ENCODE results near the gene CMTM6.
"Not testable (repeated sequence)": the region's sequence is repeated elsewhere in the genome, so short reads cannot be mapped to it uniquely, and the experiment has no call there.

CMTM6 gene

GRCh38 chr3:32447865-32448400, 54.7 kb downstream of the CMTM6 start:
- DNase-seq (ENCODE audit: low read depth in 3 of 3) = no peak

GRCh38 chr3:32443478-32443877, 59.2 kb downstream of the CMTM6 start:
- no peak for DNase-seq (ENCODE audit: low read depth in 3 of 3)

- DNase-seq (ENCODE audit: low read depth in 3 of 3) = no peak
These were observed 59.9 kb downstream of the CMTM6 start for GRCh38 chr3:32442766-32443165.

GRCh38 chr3:32440611-32441350, 61.9 kb downstream of the CMTM6 start:
- no peak for DNase-seq (ENCODE audit: low read depth in 3 of 3)

- not testable (repeated sequence) for DNase-seq (ENCODE audit: low read depth in 3 of 3)
These were observed 63.2 kb downstream of the CMTM6 start for GRCh38 chr3:32439421-32439820.

GRCh38 chr3:32438596-32439344, 63.9 kb downstream of the CMTM6 start:
- DNase-seq (ENCODE audit: low read depth in 3 of 3) = no peak

- DNase-seq (ENCODE audit: low read depth in 3 of 3) = no peak
These were observed 64.8 kb downstream of the CMTM6 start for GRCh38 chr3:32437896-32438295.

- DNase-seq (ENCODE audit: low read depth in 3 of 3) = no peak
These were observed 65.8 kb downstream of the CMTM6 start for GRCh38 chr3:32436816-32437189.

GRCh38 chr3:32435911-32436815, 66.5 kb downstream of the CMTM6 start:
- DNase-seq (ENCODE audit: low read depth in 3 of 3) = no peak

GRCh38 chr3:32434206-32434605, 68.4 kb downstream of the CMTM6 start:
- DNase-seq (ENCODE audit: low read depth in 3 of 3) = no peak

- no peak for DNase-seq (ENCODE audit: low read depth in 3 of 3)
These were observed 69.7 kb downstream of the CMTM6 start for GRCh38 chr3:32432711-32433530.

GRCh38 chr3:32432045-32432710, 70.5 kb downstream of the CMTM6 start:
- DNase-seq (ENCODE audit: low read depth in 3 of 3) = no peak

- DNase-seq (ENCODE audit: low read depth in 3 of 3) = no peak
These were observed 71.2 kb downstream of the CMTM6 start for GRCh38 chr3:32431481-32431880.
